Mesenchymal stem cell (in vitro differentiated cells and primary cell): Measurements from ENCODE around the gene CCNJL.

ENCODE experiments used
- DNase-seq: peaks from one replicate; pipeline ENCODE4 v3.0.0-alpha.2; 2013
- H2AFZ ChIP-seq: one replicate; pipeline ENCODE4 v1.6.1; 2013; ENCODE audit warnings: low read depth, mild to moderate bottlenecking, control low read depth, inconsistent platforms, low read length, moderate library complexity
- H2AK5ac ChIP-seq: 2 replicates; pipeline ENCODE4 v1.6.1; 2013; ENCODE audit warnings: low read length, moderate library complexity, mild to moderate bottlenecking, inconsistent platforms; ENCODE audit not compliant: severe bottlenecking
- H2BK120ac ChIP-seq: one replicate; pipeline ENCODE4 v1.6.1; 2013; ENCODE audit warnings: low read depth, mild to moderate bottlenecking, inconsistent platforms, low read length, moderate library complexity
- H2BK12ac ChIP-seq, 2 experiments: one replicate each; pipeline ENCODE4 v1.6.1; 2013; ENCODE audit warnings: inconsistent platforms in 2 of 2, low read length in 2 of 2, mild to moderate bottlenecking in 2 of 2, moderate library complexity in 2 of 2, control low read depth in 1 of 2
- H2BK15ac ChIP-seq: one replicate; pipeline ENCODE4 v1.6.1; 2013; ENCODE audit warnings: mild to moderate bottlenecking, low read depth, inconsistent platforms; ENCODE audit not compliant: poor library complexity, severe bottlenecking
- H2BK5ac ChIP-seq: 2 replicates; pipeline ENCODE4 v1.6.1; 2013; ENCODE audit warnings: low read depth, mild to moderate bottlenecking, low read length, control low read depth, inconsistent platforms; ENCODE audit not compliant: poor library complexity, severe bottlenecking
- H3K14ac ChIP-seq, 2 experiments: one replicate each; pipeline ENCODE4 v1.6.1; 2013; ENCODE audit warnings: inconsistent platforms in 2 of 2, low read length in 2 of 2, control low read depth in 1 of 2, mild to moderate bottlenecking in 1 of 2, moderate library complexity in 1 of 2
- H3K18ac ChIP-seq, 2 experiments: one replicate each; pipeline ENCODE4 v1.6.1; 2013; ENCODE audit warnings: inconsistent platforms in 2 of 2, low read length in 2 of 2, control low read depth in 1 of 2, low read depth in 1 of 2, mild to moderate bottlenecking in 1 of 2
- H3K23ac ChIP-seq, 2 experiments: one replicate each; pipeline ENCODE4 v1.6.1; 2013; ENCODE audit warnings: inconsistent platforms in 2 of 2, low read length in 2 of 2, mild to moderate bottlenecking in 2 of 2, moderate library complexity in 2 of 2, control low read depth in 1 of 2
- H3K27ac ChIP-seq: 2 replicates; pipeline ENCODE4 v1.5.1; 2013; ENCODE audit warnings: mild to moderate bottlenecking, moderate library complexity, low read length, control low read depth, inconsistent platforms; ENCODE audit not compliant: poor library complexity, severe bottlenecking
- H3K27me3 ChIP-seq, 2 experiments: 2 replicates each; pipeline versions ENCODE4 v1.6.1 to v1.7.0; 2013; ENCODE audit warnings: low read length in 2 of 2, mild to moderate bottlenecking in 2 of 2, moderate library complexity in 2 of 2, control low read depth in 1 of 2, inconsistent platforms in 1 of 2; ENCODE audit not compliant: control insufficient read depth in 1 of 2, insufficient read depth in 1 of 2
- H3K36me3 ChIP-seq, 2 experiments: 2 replicates each; pipeline versions ENCODE4 v1.6.1 to v1.7.0; 2013; ENCODE audit warnings: low read length in 2 of 2, control low read depth in 1 of 2, inconsistent platforms in 1 of 2, low read depth in 1 of 2, mild to moderate bottlenecking in 1 of 2; ENCODE audit not compliant: insufficient read depth in 2 of 2, control insufficient read depth in 1 of 2
- H3K4ac ChIP-seq, 2 experiments: one replicate each; pipeline ENCODE4 v1.6.1; 2013; ENCODE audit warnings: inconsistent platforms in 2 of 2, low read length in 2 of 2, mild to moderate bottlenecking in 2 of 2, moderate library complexity in 2 of 2, control low read depth in 1 of 2, low read depth in 1 of 2
- H3K4me1 ChIP-seq: 2 replicates; pipeline ENCODE4 v1.6.1; 2013; ENCODE audit warnings: low read depth, low read length, control low read depth; ENCODE audit not compliant: control insufficient read depth, insufficient read depth
- H3K4me2 ChIP-seq: 2 replicates; pipeline ENCODE4 v1.6.1; 2013; ENCODE audit warnings: low read length, mild to moderate bottlenecking, inconsistent platforms; ENCODE audit not compliant: poor library complexity, severe bottlenecking
- H3K4me3 ChIP-seq, 2 experiments: 2 replicates each; pipeline versions ENCODE4 v1.5.1 to v1.7.0; 2013; ENCODE audit warnings: low read length in 2 of 2, mild to moderate bottlenecking in 2 of 2, control low read depth in 1 of 2, low read depth in 1 of 2; ENCODE audit not compliant: insufficient read depth in 1 of 2
- H3K79me1 ChIP-seq: replicated peaks from 2 replicates; pipeline ENCODE4 v1.6.1; 2013; ENCODE audit warnings: mild to moderate bottlenecking, control low read depth, low read length, inconsistent platforms; ENCODE audit not compliant: poor library complexity, severe bottlenecking
- H3K9ac ChIP-seq: 2 replicates; pipeline ENCODE4 v1.7.0; 2013; ENCODE audit warnings: mild to moderate bottlenecking, low read length, moderate library complexity
- H3K9me3 ChIP-seq: 2 replicates; pipeline ENCODE4 v1.7.0; 2013; ENCODE audit warnings: mild to moderate bottlenecking, low read length; ENCODE audit not compliant: control insufficient read depth
- H4K8ac ChIP-seq: one replicate; pipeline ENCODE4 v1.6.1; 2013; ENCODE audit warnings: inconsistent platforms, mild to moderate bottlenecking, low read length, moderate library complexity
- H4K91ac ChIP-seq: one replicate; pipeline ENCODE4 v1.6.1; 2013; ENCODE audit warnings: mild to moderate bottlenecking, low read length, inconsistent platforms
- WGBS: methylation state at CpG from one replicate; pipeline ENCODE4 v1.1.7; 2013; ENCODE audit warnings: mixed read lengths; 5-methylcytosine and 5-hydroxymethylcytosine counted together

CCNJL gene

GRCh38 chr5:160296496-160296895 lies 15.9 kb downstream of the CCNJL start:
- H3K79me1 ChIP-seq: peaks cover 51% of the 10 kb centered on the region
- H2AK5ac ChIP-seq: no peak overlapping the region
- H3K9ac ChIP-seq: no peak overlapping the region
- peaks cover 0 to 23% of the 10 kb centered on the region in 2 experiments for H3K36me3 ChIP-seq
- H2BK5ac ChIP-seq: no peak overlapping the region
- H3K27me3 ChIP-seq: peaks cover 0 to 16% of the 10 kb centered on the region in 2 experiments
- 98% methylated on average over 4 of the region's 4 CpGs for WGBS
- H4K91ac ChIP-seq: no peak overlapping the region
- H2AFZ ChIP-seq: no peak overlapping the region
- peaks cover 3% of the 10 kb centered on the region for H3K4me1 ChIP-seq
- no peak overlapping the region for H3K4me2 ChIP-seq
- H3K9me3 ChIP-seq: no peaks in the 10 kb centered on the region
- H3K4ac ChIP-seq: no peak overlapping the region
- H2BK12ac ChIP-seq: no peak overlapping the region
- no peak overlapping the region for H3K18ac ChIP-seq
- H3K27ac ChIP-seq: no peak overlapping the region
- no peak for DNase-seq
- no peak overlapping the region for H2BK15ac ChIP-seq
- H4K8ac ChIP-seq: no peak overlapping the region
- peak overlapping the region in 1 of 2 experiments; percentile 46 for H3K14ac ChIP-seq
- no peak overlapping the region for H2BK120ac ChIP-seq
- no peak overlapping the region for H3K4me3 ChIP-seq
- no peak overlapping the region for H3K23ac ChIP-seq

- Histone ChIP-seq H3K14ac (peak overlapping the region in 1 of 2 experiments; percentile 56), H3K9me3 (no peaks in the 10 kb centered on the region), H2BK5ac (no peak overlapping the region), H3K18ac (peak overlapping the region; percentile 69 to 74), H2BK12ac (no peak overlapping the region), H3K27me3 (peaks cover 0 to 22% of the 10 kb centered on the region in 2 experiments), H4K91ac (peak overlapping the region; percentile 52), H3K27ac (no peak overlapping the region), H2AK5ac (no peak overlapping the region), H3K9ac (no peak overlapping the region), H2BK120ac (no peak overlapping the region), H2BK15ac (peak overlapping the region; percentile 44), H3K4ac (peak overlapping the region; percentile 1 to 16), H4K8ac (peak overlapping the region; percentile 50), H3K4me3 (no peak overlapping the region), H3K36me3 (peaks cover 0 to 17% of the 10 kb centered on the region in 2 experiments), H3K23ac (no peak overlapping the region), H3K79me1 (peaks cover 59% of the 10 kb centered on the region), H3K4me2 (no peak overlapping the region), H3K4me1 (peaks cover 7% of the 10 kb centered on the region), H2AFZ (no peak overlapping the region)
- WGBS: 77% methylated on average over 13 of the region's 13 CpGs
- peak; percentile 36 for DNase-seq
Observed at GRCh38 chr5:160293901-160294561, 18.3 kb downstream of the CCNJL start.

- Histone ChIP-seq H4K91ac (no peak overlapping the region), H4K8ac (no peak overlapping the region), H3K18ac (peak overlapping the region; percentile 69 to 74), H3K4me2 (no peak overlapping the region), H3K36me3 (peaks cover 0 to 19% of the 10 kb centered on the region in 2 experiments), H2BK15ac (no peak overlapping the region), H2BK120ac (no peak overlapping the region), H2AFZ (no peak overlapping the region), H3K4me1 (peaks cover 9% of the 10 kb centered on the region), H2BK5ac (no peak overlapping the region), H3K79me1 (peaks cover 60% of the 10 kb centered on the region), H3K9ac (no peak overlapping the region), H3K4ac (no peak overlapping the region), H3K27ac (no peak overlapping the region), H2BK12ac (peak overlapping the region in 1 of 2 experiments; percentile 10), H3K14ac (peak overlapping the region in 1 of 2 experiments; percentile 56), H2AK5ac (no peak overlapping the region), H3K9me3 (no peaks in the 10 kb centered on the region), H3K23ac (peak overlapping the region in 1 of 2 experiments; percentile 91), H3K27me3 (peaks cover 0 to 25% of the 10 kb centered on the region in 2 experiments), H3K4me3 (no peak overlapping the region)
- WGBS: 96% methylated on average over 9 of the region's 10 CpGs
- DNase-seq: no peak
Observed at GRCh38 chr5:160293386-160293785, 19.0 kb downstream of the CCNJL start.

- Histone ChIP-seq H4K91ac (no peak overlapping the region), H4K8ac (no peak overlapping the region), H3K4me3 (no peak overlapping the region), H3K23ac (no peak overlapping the region), H2BK120ac (no peak overlapping the region), H3K9ac (no peak overlapping the region), H3K4ac (no peak overlapping the region), H3K36me3 (peaks cover 0 to 11% of the 10 kb centered on the region in 2 experiments), H2BK15ac (no peak overlapping the region), H3K4me2 (no peak overlapping the region), H2BK5ac (no peak overlapping the region), H2AK5ac (no peak overlapping the region), H3K14ac (no peak overlapping the region), H3K4me1 (peaks cover 14% of the 10 kb centered on the region), H3K79me1 (peaks cover 51% of the 10 kb centered on the region), H3K27me3 (peaks cover 0 to 30% of the 10 kb centered on the region in 2 experiments), H2BK12ac (no peak overlapping the region), H2AFZ (no peak overlapping the region), H3K9me3 (no peaks in the 10 kb centered on the region), H3K27ac (no peak overlapping the region), H3K18ac (no peak overlapping the region)
- no peak for DNase-seq
- 97% methylated on average over 8 of the region's 8 CpGs for WGBS
Observed at GRCh38 chr5:160291467-160291866, 20.9 kb downstream of the CCNJL start.
